ENCODE measurements around the gene LMNTD1. TPM values are rescaled to one million over a fixed set of nuclear protein-coding genes. Genes with fewer than 3 reads are reported as not detected.
"Not testable (repeated sequence)": the region's sequence is repeated elsewhere in the genome, so short reads cannot be mapped to it uniquely, and the experiment has no call there.

The LMNTD1 gene
- total and polyA plus RNA-seq, 9 of the 15 experiments (the other 6 are each of a cell fraction or from before 2014, with no cell fraction given), result not detected

DNA sequence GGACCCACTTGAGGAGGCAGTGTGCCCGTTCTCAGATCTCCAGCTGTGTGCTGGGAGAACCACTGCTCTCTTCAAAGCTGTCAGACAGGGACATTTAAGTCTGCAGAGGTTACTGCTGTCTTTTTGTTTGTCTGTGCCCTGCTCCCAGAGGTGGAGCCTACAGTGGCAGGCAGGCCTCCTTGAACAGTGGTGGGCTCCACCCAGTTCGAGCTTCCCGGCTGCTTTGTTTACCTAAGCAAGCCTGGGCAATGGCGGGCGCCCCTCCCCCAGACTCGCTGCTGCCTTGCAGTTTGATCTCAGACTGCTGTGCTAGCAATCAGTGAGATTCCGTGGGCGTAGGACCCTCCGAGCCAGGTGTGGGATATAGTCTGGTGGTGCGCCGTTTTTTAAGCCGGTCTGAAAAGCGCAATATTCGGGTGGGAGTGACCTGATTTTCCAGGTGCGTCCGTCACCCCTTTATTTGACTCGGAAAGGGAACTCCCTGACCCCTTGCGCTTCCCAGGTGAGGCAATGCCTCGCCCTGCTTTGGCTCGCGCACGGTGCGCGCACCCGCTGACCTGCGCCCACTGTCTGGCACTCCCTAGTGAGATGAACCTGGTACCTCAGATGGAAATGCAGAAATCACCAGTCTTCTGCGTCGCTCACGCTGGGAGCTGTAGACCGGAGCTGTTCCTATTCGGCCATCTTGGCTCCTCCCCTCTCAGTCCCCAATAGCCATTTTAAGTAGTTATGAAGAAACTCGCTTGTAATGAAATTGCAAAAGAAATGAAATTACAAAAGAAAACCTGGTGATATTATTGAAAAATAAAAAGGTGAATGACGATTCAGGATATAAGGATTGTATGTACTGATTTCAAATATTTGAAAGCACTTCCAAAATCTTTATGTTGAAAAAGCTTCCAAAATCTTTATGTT, 63.9 kb downstream of the LMNTD1 start:
- H3K4me1 ChIP-seq (replicated peaks in 1 of 2; ENCODE audit: control insufficient read depth in 2 of 2, insufficient read depth in 2 of 2, low read length in 2 of 2); POLR2A ChIA-PET; H3K27me3 ChIP-seq (ENCODE audit: control insufficient read depth in 2 of 2, insufficient read depth in 2 of 2, low read length in 2 of 2); BruUV-seq (replicated peaks); H3K4me2 ChIP-seq (ENCODE audit: insufficient read depth, low read length); ATAC-seq; H3K79me2 ChIP-seq (ENCODE audit: control insufficient read depth, insufficient read depth, low read length); H4K20me1 ChIP-seq (replicated peaks; ENCODE audit: control insufficient read depth, insufficient read depth, low read length); in situ Hi-C loops (cut with MboI); H3K9me3 ChIP-seq (replicated peaks; ENCODE audit: control insufficient read depth, insufficient read depth, low read depth, low read length); H3K9ac ChIP-seq (ENCODE audit: insufficient read depth in 1 of 2, low read depth in 2 of 2, low read length in 2 of 2); H3K9me1 ChIP-seq (ENCODE audit: control insufficient read depth, insufficient read depth, low read length); H3K36me3 ChIP-seq (ENCODE audit: control insufficient read depth, insufficient read depth, low read length); FAIRE-seq; CTCF ChIA-PET (ENCODE audit: low intra/inter-chr PET ratio); intact Hi-C loops (cut with micrococcal nuclease): not testable (repeated sequence)
- Histone ChIP-seq H3K27ac (ENCODE audit: extremely low read depth, low read depth, low read length) (peak overlapping the region; percentile 34; the same call in 1 of the 3 replicates), H3K4me3 (peak overlapping the region; percentile 13; the same call in 1 of the 2 replicates), H2AFZ (ENCODE audit: low read depth, low read length) (peak overlapping the region; percentile 80; the same call in 1 of the 2 replicates)
- peak in 1 of 4 experiments; percentile 14 for DNase-seq (ENCODE audit: extremely low read depth in 1 of 4, low spot score in 3 of 4)
- TF ChIP-seq YY1 (IDR thresholded peaks at IDR 0.05; ENCODE audit: borderline replicate concordance in 1 of 3, control insufficient read depth in 1 of 3, extremely low read depth in 1 of 3, insufficient read depth in 3 of 3, insufficient read length in 1 of 3, insufficient replicate concordance in 2 of 3, low read depth in 1 of 3, low read length in 2 of 3) (peak in 1 of 3 experiments; percentile 53), MGA (IDR thresholded peaks at IDR 0.05) (0 out of 2 replicates have a peak, but pooled peaks have one; percentile 13), NFRKB (IDR thresholded peaks at IDR 0.05; ENCODE audit: low read depth) (0 out of 2 replicates have a peak, but pooled peaks have one; percentile 33), NRF1 (conservative IDR thresholded peaks at IDR 0.05 in 1 of 2, IDR thresholded peaks at IDR 0.05 in 1 of 2) (0 out of 4 replicates have a peak, but pooled peaks have one; percentile 11 to 14)
- WGBS (ENCODE audit: insufficient coverage, low coverage, missing lambda C conversion rate), result 0% methylated on average over 8 of the region's 33 CpGs

All from K562 (cell line).